NCI-H510A (cell line): Measurements from ENCODE around the gene MCTS1.
"Not testable (repeated sequence)": the region's sequence is repeated elsewhere in the genome, so short reads cannot be mapped to it uniquely, and the experiment has no call there.

ENCODE experiments used
- DNase-seq: peaks from one replicate; lab custom pipeline; 2025; lab: John Stamatoyannopoulos, UW

The MCTS1 gene

GRCh38 chrX:120629667-120630537 lies 26.0 kb downstream of the MCTS1 start, which contains the start of gene C1GALT1C1:
TSS of gene C1GALT1C1 (minus strand) at chrX:120630054. CDS start at chrX:120627166, 2,888 bp downstream.
- DNase-seq: peak; percentile 95

GRCh38 chrX:120638619-120639018 lies 34.7 kb downstream of the MCTS1 start:
- DNase-seq: no peak

GRCh38 chrX:120642871-120643270 lies 39.0 kb downstream of the MCTS1 start:
- no peak for DNase-seq

GRCh38 chrX:120647127-120647526 lies 43.2 kb downstream of the MCTS1 start:
- DNase-seq: no peak

GRCh38 chrX:120652256-120652655 lies 48.4 kb downstream of the MCTS1 start:
- not testable (repeated sequence) for DNase-seq

GRCh38 chrX:120653000-120653399 lies 49.1 kb downstream of the MCTS1 start:
- DNase-seq: no peak

- no peak for DNase-seq
Observed at GRCh38 chrX:120660637-120661036, 56.7 kb downstream of the MCTS1 start.
